B cell (primary cell): ENCODE results near the gene MIS18A. TPM values are rescaled to one million over a fixed set of nuclear protein-coding genes. Genes with fewer than 3 reads are reported as not detected.

ENCODE experiments used
- ATAC-seq: fragments of 200-7000 bp; cut with Tn5 transposase; one replicate; pipeline ENCODE4 v1.10.0; 2021; ENCODE audit warnings: low read depth, mild to moderate bottlenecking, moderate number of reproducible peaks, moderate library complexity
- CTCF ChIA-PET: fragments of 350-600 bp; sonication (Branson Sonifier 250); formaldehyde crosslinking; loops from one replicate; lab custom pipeline; 2021; ENCODE audit warnings: antibody characterized with exemption, inconsistent platforms; lab: Charles Lee
- POLR2A ChIA-PET: fragments of 350-600 bp; sonication (Branson Sonifier 250); formaldehyde crosslinking; loops from one replicate; lab custom pipeline; 2021; ENCODE audit warnings: antibody characterized with exemption; lab: Charles Lee
- DNase-seq: peaks from one replicate; pipeline ENCODE4 v3.0.0; 2013
- H2AFZ ChIP-seq: 2 replicates; pipeline ENCODE4 v1.6.1; 2012; ENCODE audit warnings: mild to moderate bottlenecking, low read depth, low read length; ENCODE audit not compliant: insufficient read depth, poor library complexity, severe bottlenecking
- H3K27ac ChIP-seq, 2 donors: 1 replicate in 1 of 2; 2 replicates in 1 of 2; pipeline ENCODE4 v1.5.1; 2012 to 2013; ENCODE audit warnings: low read length in 2 of 2, mild to moderate bottlenecking in 2 of 2, moderate library complexity in 1 of 2
- H3K27me3 ChIP-seq, 4 experiments: fragments of 200-600 bp in 1 of 4; sonication (generic) in 1 of 4; replicated peaks in 1 of 4; 1 replicate in 2 of 4; 2 replicates in 2 of 4; pipeline versions ENCODE4 v1.6.1 to v1.7.0; 2013 to 2016; ENCODE audit warnings: low read length in 3 of 4, mild to moderate bottlenecking in 2 of 4, mixed read lengths in 1 of 4, moderate library complexity in 1 of 4; ENCODE audit not compliant: insufficient read depth in 4 of 4, control insufficient read depth in 3 of 4; ENCODE audit errors: control extremely low read depth in 1 of 4
- H3K36me3 ChIP-seq, 2 experiments: replicated peaks in 1 of 2; 1 replicate in 1 of 2; 2 replicates in 1 of 2; pipeline versions ENCODE4 v1.6.1 to v1.7.1; 2013; ENCODE audit warnings: low read length in 1 of 2; ENCODE audit not compliant: insufficient read depth in 2 of 2, control insufficient read depth in 1 of 2; ENCODE audit errors: control extremely low read depth in 1 of 2, extremely low read depth in 1 of 2
- H3K4me1 ChIP-seq, 2 donors: fragments of 200-600 bp in 1 of 2; sonication (generic) in 1 of 2; 1 replicate in 1 of 2; 2 replicates in 1 of 2; pipeline versions ENCODE4 v1.5.1 to v1.6.1; 2013 to 2017; ENCODE audit warnings: low read length in 2 of 2; ENCODE audit not compliant: control insufficient read depth in 2 of 2, insufficient read depth in 2 of 2
- H3K4me2 ChIP-seq: replicated peaks from 2 replicates; pipeline ENCODE3; 2012; ENCODE audit warnings: mild to moderate bottlenecking, low read depth, low read length; ENCODE audit not compliant: poor library complexity, severe bottlenecking
- H3K4me3 ChIP-seq, 5 experiments: fragments of 200-600 bp in 1 of 5; sonication (generic) in 1 of 5; 1 replicate in 3 of 5; 2 replicates in 2 of 5; pipeline versions ENCODE4 v1.5.1 to v1.7.0; 2011 to 2016; ENCODE audit warnings: low read length in 4 of 5, mild to moderate bottlenecking in 4 of 5, low read depth in 2 of 5, control low read depth in 1 of 5, moderate library complexity in 1 of 5; ENCODE audit not compliant: insufficient read depth in 1 of 5; ENCODE audit errors: control extremely low read depth in 1 of 5, extremely low read depth in 1 of 5
- H3K79me2 ChIP-seq: fragments of 200-600 bp; sonication (generic); one replicate; pipeline ENCODE4 v1.6.0; 2016; ENCODE audit warnings: low read length; ENCODE audit not compliant: control insufficient read depth, insufficient read depth
- H3K9ac ChIP-seq: fragments of 200-600 bp; sonication (generic); 2 replicates; pipeline ENCODE4 v1.6.1; 2017; ENCODE audit warnings: mild to moderate bottlenecking, low read length, moderate library complexity
- H3K9me3 ChIP-seq, 3 donors: one replicate each; pipeline versions ENCODE4 v1.6.1 to v1.7.1; 2013; ENCODE audit warnings: low read length in 2 of 3; ENCODE audit not compliant: control insufficient read depth in 2 of 3, insufficient read depth in 1 of 3; ENCODE audit errors: control extremely low read depth in 1 of 3
- H4K20me1 ChIP-seq: 2 replicates; pipeline ENCODE4 v1.6.0; 2012; ENCODE audit warnings: mild to moderate bottlenecking, low read length; ENCODE audit not compliant: insufficient read depth, control insufficient read depth, poor library complexity, severe bottlenecking
- H3K27ac Mint-ChIP-seq: one replicate; pipeline ENCODE4 v1.8.0; 2021; ENCODE audit warnings: mixed read lengths
- H3K27me3 Mint-ChIP-seq: one replicate; pipeline ENCODE4 v1.8.0; 2021; ENCODE audit warnings: mixed read lengths
- H3K4me1 Mint-ChIP-seq: one replicate; pipeline ENCODE4 v1.8.0; 2021; ENCODE audit warnings: mixed read lengths
- H3K4me3 Mint-ChIP-seq: one replicate; pipeline ENCODE4 v1.8.0; 2021; ENCODE audit warnings: mixed read lengths
- H3K9me3 Mint-ChIP-seq: one replicate; pipeline ENCODE4 v1.8.0; 2022; ENCODE audit warnings: mixed read lengths; ENCODE audit not compliant: insufficient read depth
- CTCF ChIP-seq: fragments of 200-600 bp; IDR thresholded peaks from one replicate; pipeline ENCODE4 v1.8.0; 2022; ENCODE audit warnings: antibody characterized with exemption, mild to moderate bottlenecking
- EZH2 ChIP-seq: IDR thresholded peaks from 2 replicates; pipeline ENCODE4 v1.6.1; 2012; ENCODE audit warnings: borderline replicate concordance, low read depth, mild to moderate bottlenecking, moderate library complexity, low read length; ENCODE audit not compliant: insufficient read depth, poor library complexity, severe bottlenecking
- WGBS: methylation state at CpG from one replicate; pipeline ENCODE4 v1.1.5; 2013; ENCODE audit warnings: missing lambda C conversion rate; ENCODE audit not compliant: insufficient coverage; 5-methylcytosine and 5-hydroxymethylcytosine counted together
- intact Hi-C: fragments of 100-400 bp; cut with micrococcal nuclease; formaldehyde crosslinking; loops from one replicate; pipeline ENCODE4 v1.10.0; 2022
- polyA plus RNA-seq: library from polyadenylated mRNA; depleted of rRNA; stranded (reverse); fragments of >200 nt; gene quantifications from 2 replicates; pipeline ENCODE4 v1.2.3, GENCODE V29; 2012
- total RNA-seq, 2 donors: library from RNA; stranded (reverse); fragments of 120-200 nt in 1 of 2; gene quantifications; 1 replicate in 1 of 2; 2 replicates in 1 of 2; pipeline versions ENCODE4 v1.2.3 to v1.2.4, GENCODE V29; 2013 to 2022

The MIS18A gene
- total and polyA plus RNA-seq, 2 donors (not counting 1 experiment from before 2014, with no cell fraction given), result 4.0 to 10.4 TPM

DNA sequence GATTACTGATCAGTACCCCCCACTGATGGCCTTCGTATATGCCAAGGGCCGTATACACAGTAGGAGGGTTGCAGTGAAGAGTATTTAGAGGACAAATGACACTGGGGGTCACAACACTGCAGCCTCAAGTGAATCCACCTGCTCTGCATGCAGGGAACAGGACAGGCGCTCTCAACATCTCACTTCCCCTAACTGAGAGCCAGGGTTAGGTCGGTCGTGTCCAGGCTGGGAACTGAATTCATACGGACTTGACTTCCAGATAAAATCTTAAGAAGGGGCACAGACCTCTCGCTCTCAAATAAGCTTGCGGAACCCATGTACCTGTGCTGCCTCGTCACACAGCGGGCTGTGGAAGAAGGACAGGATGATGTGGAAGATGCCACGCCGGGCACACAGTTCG lies 42.6 kb upstream of the MIS18A start:
- Histone ChIP-seq H3K9me3 (no peaks in the 10 kb centered on the region), H3K27me3 (no peaks in the 10 kb centered on the region), H3K4me2 (no peak overlapping the region), H3K36me3 (peaks cover 14 to 95% of the 10 kb centered on the region in 2 experiments), H3K4me1 (no peaks in the 10 kb centered on the region), H3K79me2 (no peaks in the 10 kb centered on the region), H2AFZ (no peak overlapping the region), H3K27ac (no peak overlapping the region), H3K4me3 (no peak overlapping the region), H3K9ac (no peak overlapping the region), H4K20me1 (no peaks in the 10 kb centered on the region)
- ChIA-PET POLR2A (no interaction called here), CTCF (no interaction called here)
- WGBS, result over 99% methylated on average over 11 of the region's 13 CpGs
- no peaks in the 10 kb centered on the region for H3K9me3 Mint-ChIP-seq
- DNase-seq, result no peak
- ATAC-seq, result no peak
- no peaks in the 10 kb centered on the region for H3K27me3 Mint-ChIP-seq
- H3K4me1 Mint-ChIP-seq, result no peaks in the 10 kb centered on the region
- intact Hi-C loops, result no loop called here
- TF ChIP-seq CTCF, result no peak
- no peak for TF ChIP-seq EZH2
- H3K27ac Mint-ChIP-seq, result no peak overlapping the region
- no peak overlapping the region for H3K4me3 Mint-ChIP-seq

- CTCF ChIA-PET, result no interaction called here
- no peaks in the 10 kb centered on the region for H3K9me3 Mint-ChIP-seq
- Histone ChIP-seq H2AFZ (no peak overlapping the region), H3K4me1 (no peaks in the 10 kb centered on the region), H3K27me3 (no peaks in the 10 kb centered on the region), H3K4me2 (no peak overlapping the region), H3K79me2 (no peaks in the 10 kb centered on the region), H3K9ac (no peak overlapping the region), H3K27ac (no peak overlapping the region), H4K20me1 (no peaks in the 10 kb centered on the region), H3K4me3 (no peak overlapping the region), H3K36me3 (peaks cover 9 to 96% of the 10 kb centered on the region in 2 experiments), H3K9me3 (no peaks in the 10 kb centered on the region)
- no peaks in the 10 kb centered on the region for H3K4me1 Mint-ChIP-seq
- H3K27me3 Mint-ChIP-seq, result no peaks in the 10 kb centered on the region
- no peak overlapping the region for H3K27ac Mint-ChIP-seq
- intact Hi-C loops, result no loop called here
- POLR2A ChIA-PET, result no interaction called here
- WGBS, result 98% methylated on average over 11 of the region's 13 CpGs
- TF ChIP-seq CTCF (no peak), EZH2 (no peak)
- DNase-seq, result no peak
- no peak overlapping the region for H3K4me3 Mint-ChIP-seq
- ATAC-seq, result no peak
Measured at GRCh38 chr21:32320726-32321125, 41.9 kb upstream of the MIS18A start.
